ENCODE data around the gene NCOA1.
"Not testable (repeated sequence)": the region's sequence is repeated elsewhere in the genome, so short reads cannot be mapped to it uniquely, and the experiment has no call there.

NCOA1 gene

GRCh38 chr2:24576617-24577016 lies 85.6 kb downstream of the NCOA1 start:
- peaks cover 22% of the 10 kb centered on the region for H3K4me1 Mint-ChIP-seq
- CTCF ChIA-PET = interaction anchor here (1.4 kb wide), 1 partner anchor 251 kb away, joined by 3 read pairs; no protein-coding TSS in a partner anchor

GRCh38 chr2:24577481-24577880 lies 86.4 kb downstream of the NCOA1 start:
- H3K36me3 Mint-ChIP-seq = peaks cover 1% of the 10 kb centered on the region
- no peak for DNase-seq
- H3K4me3 Mint-ChIP-seq = no peak overlapping the region
- H3K4me1 Mint-ChIP-seq = peaks cover 22% of the 10 kb centered on the region
- H3K27ac Mint-ChIP-seq = no peak overlapping the region
- no peaks in the 10 kb centered on the region for H3K27me3 Mint-ChIP-seq
- H3K9me3 Mint-ChIP-seq = no peaks in the 10 kb centered on the region
- CTCF ChIA-PET = interaction anchor here (1.4 kb wide), 1 partner anchor 250 kb away, joined by 3 read pairs; no protein-coding TSS in a partner anchor

More at GRCh38 chr2:24576617-24577016, 85.6 kb downstream of the NCOA1 start:
- Mint-ChIP-seq H3K9me3 (no peaks in the 10 kb centered on the region), H3K27ac (no peak overlapping the region), H3K27me3 (no peaks in the 10 kb centered on the region), H3K4me3 (no peak overlapping the region), H3K36me3 (no peaks in the 10 kb centered on the region)
- no peak for DNase-seq

- CTCF ChIA-PET = interaction anchor here (0.8 to 1.6 kb wide), 3 partner anchors 13 to 212 kb away, joined by 3 to 5 read pairs (median 4); no protein-coding TSS in a partner anchor
Observed at GRCh38 chr2:24579053-24579803, 88.2 kb downstream of the NCOA1 start.

GRCh38 chr2:24580561-24580960 lies 89.5 kb downstream of the NCOA1 start:
- CTCF ChIA-PET = interaction anchor here (1.6 kb wide), 1 partner anchor 32 kb away, joined by 5 read pairs; no protein-coding TSS in a partner anchor
- H3K27ac Mint-ChIP-seq = no peak overlapping the region
- DNase-seq = no peak
- no peaks in the 10 kb centered on the region for H3K9me3 Mint-ChIP-seq
- peaks cover 1% of the 10 kb centered on the region for H3K36me3 Mint-ChIP-seq
- peaks cover 22% of the 10 kb centered on the region for H3K4me1 Mint-ChIP-seq
- no peak overlapping the region for H3K4me3 Mint-ChIP-seq
- H3K27me3 Mint-ChIP-seq = no peaks in the 10 kb centered on the region

More at GRCh38 chr2:24579053-24579803, 88.2 kb downstream of the NCOA1 start:
- Mint-ChIP-seq H3K4me3 (no peak overlapping the region), H3K27me3 (no peaks in the 10 kb centered on the region), H3K9me3 (no peaks in the 10 kb centered on the region), H3K27ac (no peak overlapping the region), H3K36me3 (peaks cover 1% of the 10 kb centered on the region), H3K4me1 (peaks cover 22% of the 10 kb centered on the region)
- DNase-seq = no peak

GRCh38 chr2:24581971-24582370 lies 90.9 kb downstream of the NCOA1 start:
- H3K4me1 Mint-ChIP-seq = peaks cover 19% of the 10 kb centered on the region
- CTCF ChIA-PET = not testable (repeated sequence)

GRCh38 chr2:24586955-24587354 lies 95.9 kb downstream of the NCOA1 start:
- H3K27me3 Mint-ChIP-seq = no peaks in the 10 kb centered on the region
- H3K4me1 Mint-ChIP-seq = peaks cover 12% of the 10 kb centered on the region

More at GRCh38 chr2:24581971-24582370, 90.9 kb downstream of the NCOA1 start:
- not testable (repeated sequence) for H3K9me3 Mint-ChIP-seq, H3K27ac Mint-ChIP-seq, DNase-seq, H3K4me3 Mint-ChIP-seq, H3K36me3 Mint-ChIP-seq, H3K27me3 Mint-ChIP-seq

GRCh38 chr2:24588294-24588693 lies 97.2 kb downstream of the NCOA1 start:
- Mint-ChIP-seq H3K27ac (no peak overlapping the region), H3K4me3 (no peak overlapping the region), H3K36me3 (peaks cover 10% of the 10 kb centered on the region), H3K9me3 (no peaks in the 10 kb centered on the region), H3K27me3 (no peaks in the 10 kb centered on the region), H3K4me1 (peaks cover 12% of the 10 kb centered on the region)
- no peak for DNase-seq
- CTCF ChIA-PET = no interaction called here

More at GRCh38 chr2:24586955-24587354, 95.9 kb downstream of the NCOA1 start:
- CTCF ChIA-PET = interaction anchor here (1.6 kb wide), 1 partner anchor 165 kb away, joined by 3 read pairs; no protein-coding TSS in a partner anchor
- no peak overlapping the region for H3K27ac Mint-ChIP-seq
- no peak for DNase-seq
- H3K36me3 Mint-ChIP-seq = peaks cover 11% of the 10 kb centered on the region
- H3K9me3 Mint-ChIP-seq = no peaks in the 10 kb centered on the region
- H3K4me3 Mint-ChIP-seq = no peak overlapping the region

- CTCF ChIA-PET = interaction anchor here (1.4 kb wide), 1 partner anchor 13 kb away, joined by 3 read pairs; no protein-coding TSS in a partner anchor
- H3K9me3 Mint-ChIP-seq = no peaks in the 10 kb centered on the region
- DNase-seq = no peak
- H3K36me3 Mint-ChIP-seq = peaks cover 6% of the 10 kb centered on the region
- H3K4me1 Mint-ChIP-seq = no peaks in the 10 kb centered on the region
- H3K27me3 Mint-ChIP-seq = no peaks in the 10 kb centered on the region
- no peak overlapping the region for H3K27ac Mint-ChIP-seq
- no peak overlapping the region for H3K4me3 Mint-ChIP-seq
Observed at GRCh38 chr2:24592441-24593100, 101.5 kb downstream of the NCOA1 start.

GRCh38 chr2:24594283-24594682 lies 103.2 kb downstream of the NCOA1 start:
- CTCF ChIA-PET = no interaction called here
- DNase-seq = no peak
- Mint-ChIP-seq H3K27ac (no peak overlapping the region), H3K4me1 (no peaks in the 10 kb centered on the region), H3K9me3 (no peaks in the 10 kb centered on the region), H3K27me3 (no peaks in the 10 kb centered on the region), H3K36me3 (no peaks in the 10 kb centered on the region), H3K4me3 (no peak overlapping the region)

GRCh38 chr2:24597181-24597870 lies 106.3 kb downstream of the NCOA1 start:
- H3K36me3 Mint-ChIP-seq = no peaks in the 10 kb centered on the region
- no peak overlapping the region for H3K27ac Mint-ChIP-seq
- no peaks in the 10 kb centered on the region for H3K27me3 Mint-ChIP-seq
- no peaks in the 10 kb centered on the region for H3K4me1 Mint-ChIP-seq
- no peak overlapping the region for H3K4me3 Mint-ChIP-seq
- no peak for DNase-seq
- no peaks in the 10 kb centered on the region for H3K9me3 Mint-ChIP-seq
- CTCF ChIA-PET = no interaction called here

- H3K9me3 Mint-ChIP-seq, DNase-seq, H3K36me3 Mint-ChIP-seq, H3K4me3 Mint-ChIP-seq, CTCF ChIA-PET, H3K4me1 Mint-ChIP-seq, H3K27me3 Mint-ChIP-seq, H3K27ac Mint-ChIP-seq: not testable (repeated sequence)
Observed at GRCh38 chr2:24600140-24600539, 109.1 kb downstream of the NCOA1 start.

GRCh38 chr2:24611631-24612030 lies 120.6 kb downstream of the NCOA1 start:
- Mint-ChIP-seq H3K27ac (no peak overlapping the region), H3K9me3 (no peaks in the 10 kb centered on the region), H3K4me1 (peaks cover 5% of the 10 kb centered on the region), H3K4me3 (no peak overlapping the region), H3K27me3 (no peaks in the 10 kb centered on the region), H3K36me3 (no peaks in the 10 kb centered on the region)
- CTCF ChIA-PET = interaction anchor here (0.8 to 2.4 kb wide), 4 partner anchors 10 to 215 kb away, joined by 3 to 39 read pairs (median 6); no protein-coding TSS in a partner anchor
- no peak for DNase-seq

GRCh38 chr2:24613154-24613814 lies 122.2 kb downstream of the NCOA1 start:
- H3K36me3 Mint-ChIP-seq = no peaks in the 10 kb centered on the region
- CTCF ChIA-PET = interaction anchor here (0.6 to 2.4 kb wide), 15 partner anchors 12 to 517 kb away, joined by 3 to 39 read pairs (median 3); no protein-coding TSS in a partner anchor
- H3K27ac Mint-ChIP-seq = peak overlapping the region; percentile 64
- H3K9me3 Mint-ChIP-seq = no peaks in the 10 kb centered on the region
- H3K4me1 Mint-ChIP-seq = peaks cover 5% of the 10 kb centered on the region
- no peaks in the 10 kb centered on the region for H3K27me3 Mint-ChIP-seq
- H3K4me3 Mint-ChIP-seq = no peak overlapping the region
- DNase-seq = peak; percentile 56

GRCh38 chr2:24616616-24617015 lies 125.6 kb downstream of the NCOA1 start:
- Mint-ChIP-seq H3K27me3 (no peaks in the 10 kb centered on the region), H3K4me3 (no peak overlapping the region), H3K27ac (no peak overlapping the region), H3K9me3 (no peaks in the 10 kb centered on the region), H3K4me1 (peaks cover 5% of the 10 kb centered on the region), H3K36me3 (no peaks in the 10 kb centered on the region)
- CTCF ChIA-PET = no interaction called here
- DNase-seq = no peak

Measured in activated naive CD4-positive, alpha-beta T cell treated with anti-CD3 and anti-CD28 coated beads, Interleukin-2, amount 10 ng/mL, durations not matched to agents 7 days and 5 days (primary cell).